OCI-LY1 (cell line): Measurements from ENCODE around the gene PRMT3.
"Not testable (repeated sequence)": the region's sequence is repeated elsewhere in the genome, so short reads cannot be mapped to it uniquely, and the experiment has no call there.

Source experiments
- H2AFZ ChIP-seq: fragments of 200-600 bp; sonication (generic), shearing (Covaris generic); 2 replicates; pipeline ENCODE4 v1.6.0; 2014; ENCODE audit warnings: antibody characterized with exemption, mild to moderate bottlenecking, low read length
- H3F3A ChIP-seq: fragments of 200-600 bp; sonication (generic), shearing (Covaris generic); 2 replicates; pipeline ENCODE4 v1.6.0; 2014; ENCODE audit warnings: mild to moderate bottlenecking, antibody characterized with exemption, low read length, moderate library complexity; ENCODE audit not compliant: insufficient read depth
- H3K27ac ChIP-seq: fragments of 200-600 bp; sonication (generic); 2 replicates; pipeline ENCODE4 v1.5.1; 2014; ENCODE audit warnings: low read length, mixed run types, mild to moderate bottlenecking, low read depth; ENCODE audit not compliant: poor library complexity, severe bottlenecking
- H3K27me3 ChIP-seq: fragments of 200-600 bp; sonication (generic); 2 replicates; pipeline ENCODE4 v1.6.0; 2014; ENCODE audit warnings: antibody characterized with exemption, mild to moderate bottlenecking, low read length, moderate library complexity; ENCODE audit not compliant: insufficient read depth
- H3K36me3 ChIP-seq: fragments of 200-600 bp; sonication (generic); 2 replicates; pipeline ENCODE4 v1.6.1; 2014; ENCODE audit warnings: mild to moderate bottlenecking, antibody characterized with exemption, low read length, moderate library complexity, mixed read lengths; ENCODE audit not compliant: insufficient read depth
- H3K4me1 ChIP-seq: fragments of 200-600 bp; sonication (generic); 2 replicates; pipeline ENCODE4 v1.5.1; 2014; ENCODE audit warnings: mild to moderate bottlenecking, low read length, moderate library complexity; ENCODE audit not compliant: insufficient read depth, severe bottlenecking
- H3K4me2 ChIP-seq: fragments of 200-600 bp; sonication (generic), shearing (Covaris generic); 2 replicates; pipeline ENCODE4 v1.6.1; 2014; ENCODE audit warnings: low read length
- H3K4me3 ChIP-seq: fragments of 200-600 bp; sonication (generic); 2 replicates; pipeline ENCODE4 v1.5.1; 2014; ENCODE audit warnings: low read length, low read depth, mild to moderate bottlenecking, mixed read lengths; ENCODE audit not compliant: poor library complexity, severe bottlenecking
- H3K79me2 ChIP-seq: fragments of 200-600 bp; shearing (Covaris generic); 2 replicates; pipeline ENCODE4 v1.6.1; 2016; ENCODE audit warnings: mixed run types, low read length, mixed read lengths; ENCODE audit not compliant: insufficient read depth
- H3K9ac ChIP-seq: fragments of 200-600 bp; sonication (generic), shearing (Covaris generic); 2 replicates; pipeline ENCODE4 v1.6.1; 2014; ENCODE audit warnings: mild to moderate bottlenecking, low read length, mixed read lengths
- H3K9me2 ChIP-seq: fragments of 200-600 bp; sonication (generic), shearing (Covaris generic); 2 replicates; pipeline ENCODE4 v1.6.1; 2014; ENCODE audit warnings: low read depth, mild to moderate bottlenecking, low read length, mixed read lengths
- H3K9me3 ChIP-seq: fragments of 200-600 bp; shearing (Covaris generic); 2 replicates; pipeline ENCODE4 v1.6.1; 2014; ENCODE audit warnings: low read length, mixed read lengths
- H4K20me1 ChIP-seq: fragments of 200-600 bp; sonication (generic), shearing (Covaris generic); 2 replicates; pipeline ENCODE4 v1.6.0; 2016; ENCODE audit warnings: mild to moderate bottlenecking, low read length; ENCODE audit not compliant: insufficient read depth
- CTCF ChIP-seq: fragments of 200-600 bp; sonication (generic), shearing (Covaris generic); IDR thresholded peaks from 2 replicates; pipeline ENCODE4 v1.5.1; 2017; ENCODE audit warnings: mild to moderate bottlenecking, antibody characterized with exemption, low read length, moderate library complexity, mixed read lengths
- EZH2 ChIP-seq: fragments of 200-600 bp; sonication (generic), shearing (Covaris generic); IDR thresholded peaks from 2 replicates; pipeline ENCODE4 v1.8.0; 2017; ENCODE audit warnings: borderline replicate concordance, mixed run types, mild to moderate bottlenecking, antibody characterized with exemption, low read length, moderate library complexity, mixed read lengths

Gene PRMT3

GRCh38 chr11:20547411-20547810 lies 159.9 kb downstream of the PRMT3 start:
- H3K4me1 ChIP-seq = no peaks in the 10 kb centered on the region
- no peak overlapping the region for H3K4me3 ChIP-seq
- H3K9me3 ChIP-seq = no peaks in the 10 kb centered on the region
- no peaks in the 10 kb centered on the region for H3K9me2 ChIP-seq
- no peaks in the 10 kb centered on the region for H3K79me2 ChIP-seq
- no peak overlapping the region for H3K27ac ChIP-seq
- H3K4me2 ChIP-seq = no peak overlapping the region
- H3K27me3 ChIP-seq = no peaks in the 10 kb centered on the region
- H3K9ac ChIP-seq = no peak overlapping the region
- H4K20me1 ChIP-seq = no peaks in the 10 kb centered on the region
- H2AFZ ChIP-seq = no peak overlapping the region
- TF ChIP-seq EZH2 (no peak), CTCF (no peak)
- no peaks in the 10 kb centered on the region for H3F3A ChIP-seq
- H3K36me3 ChIP-seq = no peaks in the 10 kb centered on the region

DNA sequence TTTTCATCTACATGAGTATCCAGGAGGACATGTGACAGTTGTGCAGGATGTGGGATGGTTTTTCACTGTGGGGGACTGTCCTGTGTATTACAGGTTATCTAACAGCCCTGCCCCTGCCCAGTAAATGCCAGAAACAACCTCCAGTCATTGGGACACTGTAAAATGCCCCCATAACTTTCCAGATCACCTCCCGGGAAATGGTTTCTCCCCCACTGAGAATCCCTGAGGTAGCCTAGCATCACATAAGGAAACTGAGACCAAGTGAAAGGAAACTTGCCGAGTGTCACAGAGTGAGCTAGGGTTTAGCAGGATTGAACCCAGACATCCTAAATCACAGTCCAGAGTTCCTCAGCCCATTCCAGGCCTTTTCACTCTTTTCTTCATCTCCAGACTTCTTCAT lies 163.6 kb downstream of the PRMT3 start:
- H4K20me1 ChIP-seq = no peaks in the 10 kb centered on the region
- no peaks in the 10 kb centered on the region for H3K9me2 ChIP-seq
- no peak overlapping the region for H3K9ac ChIP-seq
- no peak overlapping the region for H3K4me3 ChIP-seq
- no peaks in the 10 kb centered on the region for H3K4me1 ChIP-seq
- H3K27me3 ChIP-seq = no peaks in the 10 kb centered on the region
- H3K27ac ChIP-seq = no peak overlapping the region
- no peak overlapping the region for H3K4me2 ChIP-seq
- TF ChIP-seq CTCF (no peak), EZH2 (no peak)
- no peaks in the 10 kb centered on the region for H3K9me3 ChIP-seq
- H3F3A ChIP-seq = no peaks in the 10 kb centered on the region
- no peaks in the 10 kb centered on the region for H3K79me2 ChIP-seq
- no peaks in the 10 kb centered on the region for H3K36me3 ChIP-seq
- no peak overlapping the region for H2AFZ ChIP-seq

GRCh38 chr11:20555783-20556182 lies 168.3 kb downstream of the PRMT3 start:
- Histone ChIP-seq H4K20me1 (no peaks in the 10 kb centered on the region), H2AFZ (no peak overlapping the region), H3F3A (no peaks in the 10 kb centered on the region), H3K4me3 (no peak overlapping the region), H3K27ac (no peak overlapping the region), H3K9ac (no peak overlapping the region), H3K4me1 (no peaks in the 10 kb centered on the region), H3K9me2 (no peaks in the 10 kb centered on the region), H3K9me3 (no peaks in the 10 kb centered on the region), H3K36me3 (no peaks in the 10 kb centered on the region), H3K4me2 (no peak overlapping the region), H3K79me2 (no peaks in the 10 kb centered on the region), H3K27me3 (no peaks in the 10 kb centered on the region)
- no peak for TF ChIP-seq CTCF
- TF ChIP-seq EZH2 = no peak

- H2AFZ ChIP-seq, H3K4me1 ChIP-seq, H3K27me3 ChIP-seq, H3K9ac ChIP-seq, H3K79me2 ChIP-seq, H3K4me3 ChIP-seq, H3K4me2 ChIP-seq, H3F3A ChIP-seq, H3K9me3 ChIP-seq, H3K36me3 ChIP-seq, H4K20me1 ChIP-seq, H3K27ac ChIP-seq, H3K9me2 ChIP-seq: not testable (repeated sequence)
Measured at GRCh38 chr11:20556396-20556795, 168.9 kb downstream of the PRMT3 start.
